LHCN-M2 (cell line): ENCODE measurements around the gene BRCA2. TPM values are rescaled to one million over a fixed set of nuclear protein-coding genes. Genes with fewer than 3 reads are reported as not detected.
A peak's percentile ranks its signal among the peaks of the same experiment; 100 is the strongest.

Experiments used
- DNase-seq: peaks from one replicate; pipeline ENCODE4 v3.0.0-alpha.2; 2012; ENCODE audit warnings: low read depth
- total RNA-seq: library from RNA; depleted of rRNA; stranded (reverse); fragments of >200 nt; gene quantifications from 2 replicates; pipeline ENCODE4 v1.2.3, GENCODE V29; 2014; rRNA removed

BRCA2 gene
- total RNA-seq, 1 experiment from 2014 or later, result 22.7 TPM

DNA sequence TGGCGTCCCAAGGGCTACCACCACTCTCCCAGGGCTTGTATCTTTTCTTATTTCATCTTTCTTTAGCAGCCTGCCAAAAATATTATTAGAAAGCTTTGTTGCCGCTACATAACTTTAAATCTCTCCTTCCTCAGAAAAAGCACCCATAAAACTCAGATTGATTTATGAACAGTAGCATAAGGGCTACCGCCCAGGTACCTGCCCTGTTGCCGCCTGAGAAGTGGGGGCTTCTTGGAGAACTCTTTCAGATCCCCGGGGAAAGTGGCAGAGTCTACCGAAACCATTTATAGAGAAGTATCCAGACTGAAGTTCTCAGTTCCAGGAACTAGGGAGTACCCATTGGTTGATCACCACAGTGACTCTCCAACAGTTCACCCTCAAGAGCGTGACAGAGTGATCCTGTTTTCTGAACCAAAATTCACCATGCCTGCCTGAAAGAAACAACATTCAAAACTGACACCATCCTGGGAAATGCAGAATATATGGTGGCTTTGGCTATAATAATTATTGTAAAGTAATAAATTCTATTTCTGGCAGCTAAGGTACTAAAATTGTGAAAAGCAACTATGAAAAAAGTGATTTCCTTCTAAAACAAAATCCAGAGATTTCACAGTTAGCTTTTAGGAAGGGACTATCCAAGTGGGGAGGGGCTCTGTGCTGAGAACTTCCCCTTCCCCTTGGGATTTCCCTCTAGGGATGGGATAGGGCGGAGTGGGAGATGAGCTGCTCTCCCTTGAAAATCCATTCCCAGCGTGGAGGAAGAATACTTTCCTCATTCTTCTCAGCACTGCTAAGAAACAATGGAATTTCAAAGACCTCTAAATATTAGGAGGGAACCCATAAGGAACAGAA, 113.5 kb downstream of the BRCA2 start:
- no peak for DNase-seq

DNA sequence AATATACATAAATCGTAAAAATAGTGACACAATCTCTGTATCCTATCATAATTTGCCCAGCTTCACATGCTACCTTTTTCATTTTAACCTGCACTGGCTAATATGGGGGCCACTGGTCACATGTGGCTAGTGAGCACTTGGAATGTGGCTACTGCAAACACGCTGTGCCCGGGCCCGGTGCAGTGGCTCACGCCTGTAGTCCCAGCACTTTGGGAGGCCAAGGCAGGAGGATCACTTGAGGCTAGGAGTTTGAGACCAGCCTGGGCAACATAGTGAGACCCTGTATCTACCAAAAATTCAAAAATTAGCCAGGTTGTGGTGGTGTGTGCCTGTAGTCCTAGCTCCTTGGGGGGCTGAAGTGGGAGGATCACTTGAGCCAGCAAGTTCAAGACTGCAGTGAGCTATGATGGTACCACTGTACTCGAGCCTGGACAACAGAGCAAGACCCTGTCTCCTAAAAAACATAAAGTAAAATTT, 114.2 kb downstream of the BRCA2 start:
- no peak for DNase-seq

DNA sequence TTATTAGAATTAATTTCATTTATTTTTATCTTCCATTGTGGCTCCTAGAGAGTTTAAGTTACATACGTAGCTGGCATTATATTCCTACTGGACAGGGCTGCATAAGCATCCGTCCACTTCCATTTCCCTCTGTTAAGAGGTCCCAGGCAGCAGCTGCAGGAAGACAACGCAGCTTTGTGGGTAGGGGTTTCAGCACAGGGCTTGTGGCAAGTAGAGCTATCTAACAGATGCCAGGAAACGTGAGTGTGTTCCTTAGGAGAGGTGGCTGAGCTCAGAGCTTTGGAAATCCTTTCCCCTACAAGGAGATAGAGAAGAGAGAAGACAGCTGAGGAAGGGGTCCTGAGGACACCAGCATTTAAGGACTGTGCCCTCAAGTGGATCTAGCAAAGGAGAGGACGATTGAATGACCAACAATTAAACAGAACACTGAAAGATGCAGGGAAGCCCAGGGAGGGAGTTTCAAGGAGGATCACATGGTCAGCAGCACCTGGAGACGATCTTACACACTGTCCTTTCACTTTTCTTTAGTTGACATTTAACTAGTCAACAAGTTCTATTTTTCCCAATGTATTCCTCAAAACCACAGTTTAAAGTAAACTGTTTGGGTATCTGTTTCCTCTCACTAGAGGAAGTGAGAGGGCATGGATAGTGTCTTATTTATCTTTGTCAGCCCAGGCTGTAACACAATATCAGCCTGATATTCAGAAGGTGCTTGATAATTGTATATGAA, 114.9 kb downstream of the BRCA2 start:
- no peak for DNase-seq

DNA sequence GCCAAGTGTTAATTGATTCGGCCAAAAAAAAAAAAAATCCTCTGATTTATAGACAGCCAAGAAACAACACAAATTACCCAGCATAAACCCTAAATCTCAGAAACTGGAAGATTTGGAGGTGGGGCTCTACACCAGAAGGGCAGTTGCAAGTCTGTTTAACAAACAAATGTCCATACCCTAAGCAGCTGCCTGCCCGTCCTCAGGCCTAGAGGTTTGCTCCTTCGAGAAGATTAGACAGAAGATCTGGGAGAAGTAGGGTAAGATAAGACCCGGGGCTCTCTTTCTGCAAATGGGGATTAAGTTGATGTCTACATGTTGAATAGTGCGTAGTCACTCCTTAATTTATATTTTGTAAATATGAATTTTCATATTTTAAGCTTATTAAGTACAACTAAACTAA, 116.1 kb downstream of the BRCA2 start:
- DNase-seq, result no peak

DNA sequence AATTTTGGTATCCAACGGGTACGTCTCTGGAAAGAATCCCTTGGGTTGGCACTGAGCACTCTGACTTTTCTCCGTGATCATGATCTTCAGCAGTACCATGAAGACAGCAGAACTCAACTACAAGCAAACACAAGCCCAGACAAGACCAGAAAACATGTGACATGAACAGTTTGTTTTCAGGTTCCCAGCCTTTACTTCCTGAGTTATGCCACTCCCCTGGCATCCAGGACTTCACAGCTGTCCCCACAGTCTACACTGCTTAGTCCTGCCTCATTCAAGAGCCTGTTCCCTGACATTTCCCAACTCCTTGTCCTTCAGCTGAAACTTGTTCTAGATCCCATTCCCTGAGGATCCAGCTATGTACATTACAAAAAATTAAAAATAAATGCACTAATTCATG, 117.5 kb downstream of the BRCA2 start:
- peak; percentile 49 for DNase-seq

DNA sequence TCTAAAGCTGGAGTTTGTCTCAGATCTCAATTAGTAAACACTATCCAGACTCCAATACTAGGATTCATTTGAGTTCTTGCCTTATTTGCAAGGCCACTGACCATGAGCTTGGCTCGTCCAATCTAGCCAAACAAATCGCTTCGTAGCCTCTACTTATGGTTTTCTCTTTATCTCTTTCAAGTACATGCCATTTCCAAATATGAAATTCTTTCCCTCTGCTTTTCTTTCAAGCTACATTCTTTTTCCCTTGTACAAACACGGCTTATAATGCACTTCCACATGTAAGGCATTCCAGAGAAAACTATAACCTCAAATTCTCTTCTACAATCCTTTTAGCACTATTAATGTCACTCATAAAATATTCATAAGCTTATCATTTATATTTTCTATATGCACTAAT, 123.6 kb downstream of the BRCA2 start:
- no peak for DNase-seq

DNA sequence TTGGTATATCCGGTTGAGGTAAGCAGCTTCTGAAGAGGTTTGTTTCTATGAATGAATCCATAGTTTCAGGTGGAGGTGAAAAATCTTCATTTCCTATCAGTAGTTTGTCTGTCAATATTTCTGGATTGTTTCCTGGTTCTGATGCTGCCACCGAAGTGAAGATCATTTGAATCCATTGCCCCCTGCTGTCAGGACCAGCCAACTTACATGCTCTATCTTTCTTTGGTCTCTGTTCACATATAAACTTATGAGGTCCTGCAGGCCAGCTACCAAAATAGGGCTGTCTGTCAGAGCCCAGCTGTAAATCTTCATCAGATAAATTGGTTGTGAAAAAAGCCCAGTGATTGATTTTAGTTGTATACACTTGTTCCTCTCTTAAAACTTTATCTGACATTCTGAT, 127.8 kb downstream of the BRCA2 start:
- no peak for DNase-seq

DNA sequence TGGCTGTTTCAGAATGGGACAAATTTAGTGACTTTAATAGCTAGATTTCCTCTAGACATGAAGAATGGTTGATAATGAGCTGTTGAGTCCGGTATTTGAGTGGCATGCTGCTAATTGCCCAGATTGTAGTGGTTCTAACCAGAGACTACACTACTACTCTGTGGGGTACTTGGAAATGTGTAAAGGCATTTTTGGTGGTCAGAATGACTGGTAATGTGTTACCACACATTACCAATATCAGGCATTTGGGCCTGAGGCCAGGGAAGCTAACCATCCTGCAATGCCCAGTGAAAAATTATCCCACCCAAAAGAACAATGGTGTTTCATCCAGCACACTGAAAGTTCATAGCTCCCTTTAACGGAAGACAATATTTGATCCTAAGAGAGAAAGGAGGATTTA, 130.2 kb downstream of the BRCA2 start:
- peak; percentile 20 for DNase-seq

DNA sequence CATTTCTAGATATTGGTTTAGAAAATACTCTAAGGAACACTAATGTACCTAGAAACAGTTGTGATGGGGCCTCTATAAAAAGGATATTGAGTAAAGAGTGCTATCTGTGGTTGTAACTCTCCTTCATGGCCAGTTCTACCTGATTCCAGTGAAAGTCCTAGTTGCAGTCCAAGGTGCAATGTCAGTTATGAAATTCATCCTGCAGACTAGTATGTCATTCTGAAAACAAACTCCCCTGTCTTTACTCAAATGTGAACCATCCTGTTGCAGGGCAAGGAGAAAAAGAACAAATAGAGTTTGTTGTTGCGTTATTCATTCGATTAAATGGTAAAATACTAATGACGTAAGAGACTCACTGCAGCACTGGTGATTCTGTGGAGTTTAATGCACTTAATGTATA, 130.9 kb downstream of the BRCA2 start:
- no peak for DNase-seq

DNA sequence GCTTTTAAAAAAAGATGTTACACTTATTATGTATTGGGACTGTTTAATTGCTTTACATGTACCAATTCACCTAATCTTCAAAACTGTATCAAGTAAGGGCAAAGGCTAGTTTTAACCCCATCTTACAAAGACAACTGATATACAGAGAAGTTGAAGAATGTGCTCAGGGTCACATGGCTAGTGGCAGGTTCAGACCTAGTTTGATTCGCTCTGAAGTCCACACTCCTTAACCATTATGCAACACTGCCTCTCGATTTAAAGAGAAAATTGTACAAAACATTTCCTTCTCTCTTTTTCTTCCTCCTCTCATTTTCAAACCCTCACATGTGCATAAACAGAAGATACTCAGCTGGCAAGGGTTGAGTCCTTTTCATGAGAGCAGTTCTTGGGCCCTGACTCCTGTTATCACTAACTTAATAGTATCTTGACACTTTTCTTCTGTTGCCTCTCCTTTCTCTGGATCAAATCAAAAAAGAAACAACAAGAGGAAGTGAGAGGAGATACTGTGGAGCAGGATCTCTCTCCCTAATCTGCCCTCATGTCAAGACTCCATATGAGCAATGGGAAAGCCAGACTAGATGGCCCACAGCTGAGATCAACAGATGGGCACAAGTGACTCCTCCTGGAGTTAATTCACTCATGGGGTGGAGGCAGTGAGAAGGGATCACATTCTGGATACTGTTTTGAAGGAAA, 131.6 kb downstream of the BRCA2 start:
- DNase-seq, result no peak

DNA sequence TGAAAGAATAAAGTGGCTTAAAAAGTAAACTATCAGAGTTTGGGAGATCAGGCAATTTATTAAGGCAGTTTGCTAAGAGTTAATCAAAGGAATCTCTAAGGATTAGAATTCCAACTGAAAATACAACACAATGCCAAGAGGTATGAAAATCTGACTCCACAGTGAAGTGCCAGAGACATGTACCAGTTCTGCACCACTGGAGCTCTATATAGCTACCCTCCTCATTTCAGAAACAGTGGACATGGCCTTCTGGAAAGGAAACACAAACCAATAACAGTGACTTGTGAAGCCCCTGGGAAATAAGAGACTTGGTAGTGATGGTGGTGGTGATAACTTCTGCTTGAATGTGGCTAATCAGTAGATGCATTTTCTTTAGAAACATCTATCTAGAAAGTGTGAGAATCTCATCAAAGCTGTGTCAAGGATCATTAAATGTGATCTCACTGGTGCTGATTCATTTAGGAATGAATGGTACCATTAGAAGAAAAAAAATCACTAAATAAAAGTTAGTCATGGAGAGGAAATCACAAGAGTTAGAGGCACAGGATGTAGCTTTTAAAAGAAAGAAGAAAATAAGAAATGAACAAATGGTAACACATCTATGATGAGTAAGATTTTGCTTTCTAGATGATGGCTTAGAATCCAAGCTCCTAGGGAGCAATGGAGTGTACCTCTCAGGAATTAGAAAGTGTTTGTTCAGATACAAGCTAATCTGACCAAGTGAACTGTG, 132.8 kb downstream of the BRCA2 start:
- DNase-seq, result no peak

DNA sequence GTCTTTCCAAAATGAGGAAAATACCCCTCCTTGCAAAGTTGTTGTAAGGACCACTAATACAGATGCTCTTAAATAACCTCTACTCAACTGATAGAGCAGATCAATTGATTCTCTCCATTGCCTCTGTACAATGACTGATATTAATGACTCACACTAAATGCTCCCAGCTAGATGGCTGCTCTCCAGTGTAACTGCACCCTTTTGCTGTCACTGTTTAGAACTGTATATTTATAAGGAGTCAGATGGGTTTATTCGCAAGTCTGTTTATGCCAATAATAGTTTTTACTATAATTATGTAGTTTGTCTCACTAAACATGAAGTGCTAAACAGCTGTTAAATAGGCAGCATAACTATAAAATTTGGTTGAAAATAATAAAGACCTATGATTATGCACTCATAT, 133.7 kb downstream of the BRCA2 start:
- no peak for DNase-seq

Other genes starting within 250 kb of the BRCA2 start
- gene ZAR1L, start 145 bp upstream of the BRCA2 start, total RNA-seq, result not detected in 2 replicates
- 0.19 and 2.1 TPM in 2 replicates for gene N4BP2L1, start 112.6 kb downstream of the BRCA2 start, total RNA-seq
- gene N4BP2L2, start 223.3 kb downstream of the BRCA2 start, total RNA-seq, result 111 and 147 TPM in 2 replicates